HepG2 (cell line): ENCODE results near the gene GPS1. TPM values are rescaled to one million over a fixed set of nuclear protein-coding genes. Genes with fewer than 3 reads are reported as not detected.
A peak's percentile ranks its signal among the peaks of the same experiment; 100 is the strongest.

Experiments
- AFF4 ChIP-seq: sonication (generic); formaldehyde crosslinking; IDR thresholded peaks from 2 replicates; pipeline ENCODE4 v1.4.0; 2020; ENCODE audit warnings: missing genetic modification reagents
- ARID3A ChIP-seq: IDR thresholded peaks from 2 replicates; pipeline ENCODE4 v1.6.1; 2012; ENCODE audit warnings: low read depth, low read length, improper control_type of control experiment
- CBX5 ChIP-seq: sonication (generic); formaldehyde crosslinking; IDR thresholded peaks from 2 replicates; pipeline ENCODE4 v1.4.0; 2020; ENCODE audit warnings: missing genetic modification reagents, borderline replicate concordance
- KAT2B ChIP-seq: fragments of 150-350 bp; IDR thresholded peaks from 2 replicates; pipeline ENCODE4 v1.6.1; 2014; ENCODE audit warnings: low read depth, low read length, borderline replicate concordance
- LBX2 ChIP-seq: sonication (generic); formaldehyde crosslinking; IDR thresholded peaks from 2 replicates; pipeline ENCODE4 v1.5.0; 2020; ENCODE audit warnings: missing genetic modification reagents, mild to moderate bottlenecking, borderline replicate concordance
- NFIC ChIP-seq: IDR thresholded peaks from 2 replicates; pipeline ENCODE4 v1.6.1; 2012; ENCODE audit warnings: mild to moderate bottlenecking, low read length, inconsistent platforms
- PBX3 ChIP-seq: sonication (generic); formaldehyde crosslinking; IDR thresholded peaks from 2 replicates; pipeline ENCODE4 v1.8.1; 2023; ENCODE audit warnings: missing genetic modification reagents, inconsistent platforms, borderline replicate concordance
- PHF20 ChIP-seq: sonication (generic); formaldehyde crosslinking; IDR thresholded peaks from 2 replicates; pipeline ENCODE4 v1.5.0; 2020; ENCODE audit warnings: mild to moderate bottlenecking, missing genetic modification reagents
- RXRB ChIP-seq: IDR thresholded peaks from 2 replicates; pipeline ENCODE4 v1.6.1; 2016; ENCODE audit warnings: borderline replicate concordance, missing genetic modification reagents, missing compliant biosample characterization
- SALL2 ChIP-seq: sonication (generic); formaldehyde crosslinking; IDR thresholded peaks from 2 replicates; pipeline ENCODE4 v1.8.1; 2023; ENCODE audit warnings: mild to moderate bottlenecking, missing genetic modification reagents, inconsistent platforms
- SMAD9 ChIP-seq: sonication (generic); formaldehyde crosslinking; IDR thresholded peaks from 2 replicates; pipeline ENCODE4 v1.5.1; 2020; ENCODE audit warnings: mild to moderate bottlenecking, missing genetic modification reagents
- THYN1 ChIP-seq: sonication (generic); formaldehyde crosslinking; IDR thresholded peaks from 2 replicates; pipeline ENCODE4 v1.8.1; 2023; ENCODE audit warnings: low read depth, mild to moderate bottlenecking, moderate library complexity, missing genetic modification reagents, borderline replicate concordance
- ZFP36L1 ChIP-seq: sonication (generic); formaldehyde crosslinking; IDR thresholded peaks from 2 replicates; pipeline ENCODE4 v1.8.0; 2022; ENCODE audit warnings: mild to moderate bottlenecking, missing genetic modification reagents, moderate library complexity
- ZNF124 ChIP-seq: sonication (generic); formaldehyde crosslinking; IDR thresholded peaks from 2 replicates; pipeline ENCODE4 v1.4.0; 2020; ENCODE audit warnings: missing genetic modification reagents
- ZNF260 ChIP-seq: sonication (generic); formaldehyde crosslinking; IDR thresholded peaks from 2 replicates; pipeline ENCODE4 v1.4.0; 2020; ENCODE audit warnings: missing genetic modification reagents, low read depth, mild to moderate bottlenecking, borderline replicate concordance
- ZNF580 ChIP-seq: IDR thresholded peaks from 2 replicates; pipeline ENCODE4 v1.6.1; 2016; ENCODE audit warnings: low read depth, borderline replicate concordance
- ZNF704 ChIP-seq: sonication (generic); formaldehyde crosslinking; IDR thresholded peaks from 2 replicates; pipeline ENCODE4 v1.8.1; 2023; ENCODE audit warnings: mild to moderate bottlenecking, inconsistent platforms, moderate library complexity, missing genetic modification reagents, borderline replicate concordance
- ZNF761 ChIP-seq: sonication (generic); formaldehyde crosslinking; conservative IDR thresholded peaks from 2 replicates; pipeline ENCODE4 v1.4.0; 2020; ENCODE audit warnings: mild to moderate bottlenecking, missing genetic modification reagents
- ZSCAN20 ChIP-seq: sonication (generic); formaldehyde crosslinking; IDR thresholded peaks from 2 replicates; pipeline ENCODE4 v1.4.0; 2020; ENCODE audit warnings: missing genetic modification reagents, mild to moderate bottlenecking, borderline replicate concordance
- polyA plus RNA-seq, 8 experiments: library from polyadenylated mRNA; depleted of rRNA in 3 of 8; stranded (reverse) in 7 of 8; unstranded in 1 of 8; fragments of >200 nt; fragmentation: Illumina TruSeq in 4 of 8; extraction: Trizol in 4 of 8; gene quantifications; 2 replicates each; pipeline versions ENCODE4 v1.2.1 to v1.2.3, GENCODE V29; 2011 to 2016; ENCODE audit warnings: low read depth in 4 of 8, missing spikeins in 1 of 8, mixed read lengths in 1 of 8; ENCODE audit not compliant: insufficient read depth in 1 of 8
- total RNA-seq, 5 experiments: library from RNA; depleted of rRNA; stranded (reverse); fragments of >200 nt; fragmentation: Illumina TruSeq; extraction: Trizol; gene quantifications; 2 replicates each; pipeline ENCODE4 v1.2.3, GENCODE V29; 2016; ENCODE audit warnings: low read depth in 1 of 5

Gene GPS1
- total and polyA plus RNA-seq, 2 of the 13 experiments (the other 11 are each of a cell fraction or from before 2014, with no cell fraction given), result 124 to 128 TPM

- TF ChIP-seq ZNF580 (peak; percentile 64; the same call in 1 of the 2 replicates), SMAD9 (no peak), SALL2 (no peak), ZSCAN20 (no peak), PHF20 (CRISPR knock-in tag) (no peak), KAT2B (no peak), LBX2 (CRISPR knock-in tag) (no peak), PBX3 (CRISPR knock-in tag) (no peak), ZNF761 (no peak), ZNF260 (CRISPR knock-in tag) (no peak), ZFP36L1 (CRISPR knock-in tag) (no peak), CBX5 (CRISPR knock-in tag) (no peak; the same call in 1 of the 2 replicates), THYN1 (CRISPR knock-in tag) (no peak), RXRB (CRISPR knock-in tag) (peak; percentile 71), NFIC (no peak), ARID3A (no peak), ZNF704 (CRISPR knock-in tag) (no peak), ZNF124 (0 out of 2 replicates have a peak, but pooled peaks have one; percentile 44), AFF4 (no peak)
These were observed 5.3 kb downstream of the GPS1 start (continued) for GRCh38 chr17:82056729-82057621.
